Measurements from ENCODE around the gene FUT7.

DNA sequence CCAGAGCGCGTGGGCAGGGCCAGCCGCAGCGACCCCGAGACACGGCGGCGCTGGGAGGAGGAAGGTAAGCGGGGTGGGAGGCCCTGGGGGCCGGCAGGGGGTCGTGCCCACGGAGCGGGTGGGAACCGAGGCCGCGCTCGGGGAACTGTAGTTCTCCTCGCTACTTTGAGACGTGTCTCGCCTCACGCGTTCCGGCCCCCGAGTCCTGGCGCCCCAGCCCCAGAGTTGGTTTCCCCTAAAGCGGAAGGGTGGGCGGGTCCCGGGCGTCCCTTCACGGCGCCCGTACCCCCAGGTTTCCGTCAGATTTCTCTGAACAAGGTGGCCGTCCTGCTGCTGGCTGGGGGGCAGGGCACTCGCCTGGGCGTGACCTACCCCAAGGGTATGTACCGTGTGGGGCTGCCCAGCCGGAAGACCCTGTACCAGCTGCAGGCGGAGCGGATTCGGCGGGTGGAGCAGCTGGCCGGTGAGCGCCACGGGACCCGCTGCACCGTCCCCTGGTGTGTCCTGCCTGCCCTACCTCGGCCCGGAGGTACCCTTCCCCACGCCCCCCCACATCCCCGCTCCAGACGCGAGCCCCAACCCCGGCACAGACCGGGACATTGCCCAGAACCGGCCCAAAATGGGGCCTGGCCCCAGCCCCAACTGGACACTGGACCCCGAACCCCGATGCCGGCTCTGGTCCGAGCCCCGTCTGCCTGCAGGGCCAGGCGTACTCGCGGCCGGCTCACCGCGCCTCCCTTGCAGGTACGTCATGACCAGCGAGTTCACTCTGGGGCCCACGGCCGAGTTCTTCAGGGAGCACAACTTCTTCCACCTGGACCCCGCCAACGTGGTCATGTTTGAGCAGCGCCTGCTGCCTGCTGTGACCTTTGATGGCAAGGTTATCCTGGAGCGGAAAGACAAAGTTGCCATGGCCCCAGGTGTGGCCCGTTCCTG is 46.1 kb upstream of the FUT7 start:
- TF ChIP-seq RBFOX2 (IDR thresholded peaks at IDR 0.05; ENCODE audit: low read depth, low read length) (no peak; the same call in 1 of the 2 replicates), ZNF175 (CRISPR knock-in tag; IDR thresholded peaks at IDR 0.05; ENCODE audit: low read depth) (no peak), ARID3A (IDR thresholded peaks at IDR 0.05; ENCODE audit: borderline replicate concordance, low read depth, low read length) (no peak), SETDB1 (IDR thresholded peaks at IDR 0.05; ENCODE audit: low read length) (no peak), PBX2 (CRISPR knock-in tag; IDR thresholded peaks at IDR 0.05; ENCODE audit: low read depth) (no peak), PBX2 (tag; conservative IDR thresholded peaks at IDR 0.05; ENCODE audit: low read depth) (no peak)
